Fibroblast of gingiva (primary cell): Measurements from ENCODE around the gene ATP2B3.
A peak's percentile ranks its signal among the peaks of the same experiment; 100 is the strongest.

Source experiments
- DNase-seq: peaks from one replicate; pipeline ENCODE4 v3.0.0-alpha.2; 2011; ENCODE audit warnings: low read depth

ATP2B3 gene

DNA sequence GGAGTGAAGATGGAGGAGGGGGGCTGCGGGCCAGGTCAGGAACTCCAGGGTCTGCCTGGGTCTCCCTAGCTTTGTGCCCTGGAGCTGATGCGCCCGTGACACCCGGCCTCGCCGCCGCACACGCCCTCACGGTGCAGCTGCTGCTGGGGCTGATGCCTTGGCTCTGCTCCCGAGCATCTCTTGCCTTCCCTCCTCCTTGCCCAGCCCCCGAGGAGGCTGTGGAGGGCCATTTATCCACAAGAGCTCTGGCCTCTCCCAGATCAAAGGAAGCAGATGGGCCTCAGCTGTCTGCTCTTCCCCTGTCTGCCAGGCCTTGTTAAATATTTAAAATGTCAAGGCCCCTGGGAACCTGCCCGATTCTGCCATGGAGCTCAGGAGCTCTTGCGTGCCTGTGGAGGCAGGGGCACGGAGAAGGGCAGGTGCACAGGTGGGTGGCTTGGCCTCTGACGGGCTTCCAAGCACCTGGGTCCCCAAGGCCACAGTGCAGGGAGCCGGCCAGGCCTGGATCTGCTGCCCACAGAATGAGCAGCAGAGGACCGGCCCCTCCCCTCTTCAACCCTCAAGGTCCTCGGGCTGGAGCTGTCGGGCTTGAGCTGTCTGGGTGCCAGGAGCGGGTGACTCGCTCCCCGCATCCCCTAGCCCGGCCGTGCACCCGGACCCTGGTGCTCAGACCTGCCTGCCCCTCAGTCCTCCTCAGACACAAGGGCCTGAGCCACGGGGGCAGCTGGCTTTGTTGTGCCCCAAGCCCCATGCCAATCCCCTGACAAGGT lies 20.3 kb downstream of the ATP2B3 start:
- DNase-seq: no peak

DNA sequence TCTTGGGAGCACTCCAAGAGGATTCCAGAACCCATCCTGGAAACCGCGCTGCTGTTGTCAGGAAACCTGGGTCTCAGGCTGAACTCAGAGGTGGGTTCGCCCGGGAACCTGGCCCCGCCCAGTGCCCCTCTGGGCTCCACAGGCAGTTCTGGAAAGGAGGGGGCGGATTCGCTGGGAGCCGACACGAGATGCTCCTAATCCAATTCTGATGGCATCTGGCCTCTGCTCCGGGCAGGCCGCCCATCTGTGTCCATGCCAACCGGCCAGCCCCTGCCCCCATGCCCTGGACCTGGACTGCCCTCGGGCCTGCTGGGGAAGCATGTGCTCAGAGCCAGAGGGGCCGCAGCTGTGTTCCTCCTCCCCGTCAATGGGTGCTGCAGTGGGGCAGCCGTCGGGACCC lies 21.0 kb downstream of the ATP2B3 start:
- DNase-seq: no peak

DNA sequence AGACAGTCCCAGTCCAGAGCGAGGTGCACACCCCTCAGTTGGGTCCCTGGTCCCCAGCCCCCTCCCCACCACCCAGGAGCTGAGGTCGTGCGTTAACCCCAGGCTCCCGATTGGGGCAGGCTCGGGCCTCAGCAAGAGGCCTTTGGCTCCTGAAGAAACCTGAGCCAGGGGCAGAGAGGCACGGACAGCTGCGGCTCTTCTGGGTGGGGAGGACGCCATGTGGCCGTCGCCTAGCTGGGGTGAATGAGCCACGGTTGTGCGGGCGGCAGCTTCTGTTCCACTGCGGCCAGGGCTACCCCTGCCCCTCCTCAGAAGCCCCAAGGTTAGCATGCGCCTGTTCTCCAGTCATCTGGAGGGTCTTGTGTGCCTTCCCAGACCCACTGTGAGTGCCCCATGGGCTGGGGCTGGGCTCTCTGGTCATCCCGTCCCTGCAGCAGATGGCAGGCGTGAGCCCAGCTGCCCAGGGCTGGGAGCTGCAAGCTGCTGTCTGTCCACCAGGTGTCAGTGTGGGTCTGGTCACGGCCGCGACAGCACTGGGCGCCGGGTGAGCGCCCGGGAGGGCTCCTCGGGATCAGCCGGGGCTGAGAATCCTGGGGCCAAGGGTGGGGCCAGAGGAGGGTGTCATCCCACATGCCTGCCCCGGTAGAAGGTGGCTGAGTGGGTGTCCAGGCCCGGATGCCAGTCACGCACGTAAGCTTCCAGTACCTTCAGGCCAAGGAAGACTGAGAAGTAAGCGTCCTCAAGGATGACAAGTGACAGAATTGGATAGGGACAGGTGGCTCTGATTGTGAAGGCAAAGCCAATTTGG lies 21.9 kb downstream of the ATP2B3 start:
- DNase-seq: peak; percentile 37

DNA sequence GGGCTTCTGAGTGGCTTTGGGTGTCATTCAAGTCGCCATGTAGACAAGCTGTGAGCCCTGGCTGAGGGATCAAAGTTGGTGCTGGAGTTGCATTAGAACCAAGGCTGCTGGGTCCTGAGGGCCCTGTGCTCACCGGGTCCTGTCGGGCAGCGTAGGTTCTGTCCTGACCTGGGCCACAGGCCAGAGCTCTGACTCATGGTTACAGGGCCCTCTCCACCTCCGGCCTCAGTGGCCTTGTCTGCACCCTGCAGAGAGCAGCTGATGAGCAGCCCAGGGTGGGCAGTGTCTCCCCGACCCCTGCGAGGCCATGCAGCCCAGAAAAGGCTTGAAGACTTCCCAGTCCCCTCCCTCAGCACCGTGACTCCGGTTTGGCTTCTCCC lies 22.5 kb downstream of the ATP2B3 start:
- DNase-seq: no peak

DNA sequence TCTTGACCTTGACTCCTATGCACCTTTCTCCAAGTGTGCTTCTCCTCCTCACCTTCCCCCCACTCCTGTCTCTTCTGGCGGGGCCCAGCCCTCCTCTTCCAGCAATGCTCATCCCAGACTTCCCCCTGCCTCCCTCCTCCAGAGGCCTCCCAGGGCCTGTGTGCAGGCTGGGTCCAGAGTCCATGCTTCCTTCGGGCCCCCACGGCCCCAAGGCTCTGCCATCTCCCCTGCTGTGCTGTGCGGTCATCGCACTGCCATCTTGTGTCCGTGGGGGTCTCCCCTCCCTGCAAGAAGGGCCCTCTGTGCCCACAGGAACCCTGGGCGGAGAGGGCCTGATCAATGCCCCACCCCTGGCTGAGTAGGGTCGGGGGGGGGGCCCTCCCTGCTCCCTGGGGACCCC lies 27.3 kb downstream of the ATP2B3 start:
- no peak for DNase-seq

DNA sequence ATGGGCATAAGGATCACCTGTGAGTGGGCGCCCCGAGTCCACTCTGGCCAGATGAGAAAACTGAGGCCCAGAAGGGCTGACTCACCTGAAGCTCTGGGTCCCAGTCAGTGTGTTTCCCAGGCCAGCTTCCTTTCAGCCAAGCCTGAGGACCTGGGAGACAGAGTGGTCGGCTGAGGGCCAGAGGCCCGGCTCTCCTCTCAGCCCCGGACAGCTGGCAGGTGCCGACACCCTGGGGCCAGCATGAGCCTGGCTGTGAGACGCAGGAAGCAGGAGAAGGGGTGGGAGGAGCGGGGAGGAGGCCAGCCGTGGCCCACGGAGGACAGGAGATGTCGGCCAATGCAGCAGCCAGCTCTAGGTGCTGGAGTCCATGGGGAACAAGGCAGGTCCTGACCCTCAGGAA lies 28.9 kb downstream of the ATP2B3 start:
- DNase-seq: no peak

DNA sequence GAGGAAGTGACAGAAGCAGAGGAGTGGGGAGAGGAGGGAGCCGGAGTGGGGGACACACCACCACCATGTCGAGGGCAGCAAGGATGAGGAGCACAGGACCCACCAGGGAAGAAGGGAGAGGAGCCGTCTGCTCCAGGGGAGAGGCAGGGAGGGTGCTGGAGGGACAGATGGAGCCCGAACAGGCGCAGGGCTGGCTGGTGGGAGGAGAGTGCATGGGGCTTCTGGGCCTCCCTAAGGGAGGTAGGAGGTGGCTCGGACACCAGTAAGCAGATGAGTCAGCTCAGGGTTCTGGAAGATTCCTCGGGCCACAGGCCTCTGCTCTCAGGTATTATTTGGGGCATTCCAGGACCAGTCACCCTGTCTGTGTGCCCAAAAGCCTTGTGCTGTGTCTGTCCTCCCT lies 29.8 kb downstream of the ATP2B3 start:
- no peak for DNase-seq

DNA sequence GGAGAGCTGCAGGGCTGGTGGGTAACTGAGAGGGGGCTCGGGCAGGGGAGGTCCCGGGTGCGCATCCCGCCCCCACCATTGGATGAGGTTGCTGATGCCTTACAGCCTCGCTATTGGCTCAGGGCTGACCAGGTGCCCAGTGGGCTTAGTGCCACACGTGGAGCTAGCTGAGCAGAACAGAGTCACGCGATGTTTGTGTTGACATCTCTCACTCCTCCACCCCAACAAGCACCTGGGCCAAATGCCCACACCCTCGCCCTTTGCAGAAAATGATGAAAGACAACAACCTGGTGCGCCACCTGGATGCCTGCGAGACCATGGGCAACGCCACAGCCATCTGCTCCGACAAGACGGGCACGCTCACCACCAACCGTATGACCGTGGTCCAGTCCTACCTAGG lies 31.8 kb downstream of the ATP2B3 start:
- no peak for DNase-seq

DNA sequence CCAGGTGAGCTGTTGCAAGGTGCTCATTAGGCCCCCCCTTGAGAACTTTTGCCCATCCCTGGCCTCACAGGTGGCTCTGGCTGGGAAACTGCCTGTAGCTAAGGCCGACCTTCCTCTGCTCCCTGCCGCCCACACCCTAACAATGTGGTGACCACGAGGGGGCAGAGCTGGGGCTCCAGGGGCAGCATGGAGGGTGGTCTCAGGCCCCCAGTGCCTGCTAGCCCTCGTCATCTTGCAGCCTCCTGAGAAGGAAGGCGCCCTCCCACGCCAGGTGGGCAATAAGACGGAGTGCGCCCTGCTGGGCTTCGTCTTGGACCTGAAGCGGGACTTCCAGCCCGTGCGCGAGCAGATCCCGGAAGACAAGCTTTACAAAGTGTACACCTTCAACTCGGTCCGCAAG lies 32.4 kb downstream of the ATP2B3 start:
- DNase-seq: no peak

DNA sequence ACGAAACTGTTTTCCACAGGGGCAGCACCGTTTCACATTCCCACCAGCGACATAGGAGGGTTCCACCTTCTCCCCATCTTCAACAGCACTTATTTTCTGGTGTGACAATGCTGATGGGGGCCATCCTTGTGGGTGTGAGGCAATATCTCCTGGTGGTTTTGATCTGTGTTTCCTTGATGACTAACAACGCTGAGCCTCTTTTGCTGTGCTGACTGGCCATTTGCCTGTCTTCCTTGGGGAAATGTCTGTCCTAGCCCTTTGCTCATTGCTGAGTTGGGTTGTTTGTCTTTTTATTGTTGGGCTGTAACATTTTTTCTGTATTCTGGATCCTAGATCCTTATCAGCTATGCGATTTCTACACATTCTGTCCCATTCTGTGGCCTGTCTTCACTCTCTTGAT lies 33.7 kb downstream of the ATP2B3 start:
- DNase-seq: peak; percentile 1

DNA sequence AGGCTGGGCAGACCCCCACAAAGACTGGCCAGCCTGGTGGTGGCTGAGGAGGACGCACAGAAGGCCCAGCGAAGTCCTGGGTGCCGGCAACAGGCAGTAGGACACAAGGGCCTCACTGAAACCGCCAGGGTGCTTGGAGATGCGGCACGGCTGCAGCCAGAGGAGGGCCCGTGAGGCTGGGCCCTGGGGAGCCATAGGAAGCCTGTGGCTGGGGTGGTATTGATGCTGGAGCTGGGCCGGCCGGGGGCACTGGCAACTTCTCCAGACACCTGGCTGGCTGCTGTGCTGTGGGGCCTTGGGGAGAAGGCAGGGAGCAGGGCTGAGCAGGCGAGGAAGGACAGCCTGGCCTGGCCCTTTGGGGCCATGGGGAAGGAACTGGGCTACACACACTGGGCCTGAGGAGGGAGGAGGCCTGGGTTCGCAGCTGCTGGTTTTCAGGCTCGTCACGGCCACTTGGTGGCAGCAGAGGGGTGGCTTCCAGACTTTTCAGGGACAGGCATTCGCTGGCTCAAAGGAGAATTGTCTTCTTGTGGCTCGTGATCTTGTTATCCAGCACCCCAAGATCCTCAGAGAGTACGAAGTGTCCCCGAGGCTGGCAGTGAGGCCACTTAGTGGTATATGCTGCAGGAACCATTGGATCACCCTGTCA lies 37.2 kb downstream of the ATP2B3 start:
- peak; percentile 16 for DNase-seq

DNA sequence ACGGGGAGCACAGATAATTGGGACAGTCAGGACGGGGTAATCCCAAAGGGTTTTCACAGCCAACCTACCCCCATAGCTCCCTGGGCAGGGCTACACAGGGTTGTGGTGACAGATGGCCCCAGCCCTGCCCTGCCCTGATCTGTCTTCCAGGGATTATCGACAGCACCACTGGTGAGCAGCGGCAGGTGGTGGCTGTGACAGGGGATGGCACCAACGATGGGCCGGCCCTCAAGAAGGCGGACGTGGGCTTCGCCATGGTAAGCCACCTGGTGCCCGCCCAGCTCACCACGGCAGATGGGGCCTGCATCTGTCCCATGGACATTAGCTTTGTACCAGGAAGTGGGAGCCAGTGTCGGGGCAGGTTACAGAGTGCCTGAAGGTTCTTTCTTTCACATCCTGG lies 39.3 kb downstream of the ATP2B3 start:
- DNase-seq: no peak

DNA sequence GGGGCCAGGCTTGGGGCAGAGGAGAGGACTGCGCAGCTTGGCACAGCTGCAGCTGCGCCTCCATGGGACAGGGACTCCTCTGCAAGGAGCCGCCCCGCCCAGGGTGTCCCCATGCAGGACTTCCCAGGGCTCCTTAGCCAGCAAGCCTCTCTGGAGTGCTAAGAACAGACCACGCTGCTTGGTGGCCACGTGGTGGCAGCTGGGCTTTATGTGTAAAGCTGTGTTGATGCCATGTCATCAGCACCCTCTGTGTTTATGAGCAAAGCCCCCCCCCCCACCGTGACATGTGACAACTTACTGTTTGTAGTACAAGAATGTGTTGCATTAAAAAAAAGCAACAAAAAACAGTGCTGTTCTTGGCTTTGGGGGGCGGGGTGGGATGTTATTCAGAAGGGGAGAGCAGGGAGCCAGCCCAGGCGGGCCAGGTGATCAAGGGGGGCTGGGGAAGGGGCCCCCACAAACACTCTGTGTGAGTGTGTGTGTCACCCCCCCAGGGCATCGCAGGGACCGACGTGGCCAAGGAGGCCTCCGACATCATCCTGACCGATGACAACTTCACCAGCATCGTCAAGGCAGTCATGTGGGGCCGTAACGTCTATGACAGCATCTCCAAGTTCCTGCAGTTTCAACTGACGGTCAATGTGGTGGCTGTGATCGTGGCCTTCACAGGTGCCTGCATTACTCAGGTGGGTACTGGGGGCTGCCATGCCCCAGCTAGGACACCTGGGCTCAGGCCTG lies 40.3 kb downstream of the ATP2B3 start:
- no peak for DNase-seq

DNA sequence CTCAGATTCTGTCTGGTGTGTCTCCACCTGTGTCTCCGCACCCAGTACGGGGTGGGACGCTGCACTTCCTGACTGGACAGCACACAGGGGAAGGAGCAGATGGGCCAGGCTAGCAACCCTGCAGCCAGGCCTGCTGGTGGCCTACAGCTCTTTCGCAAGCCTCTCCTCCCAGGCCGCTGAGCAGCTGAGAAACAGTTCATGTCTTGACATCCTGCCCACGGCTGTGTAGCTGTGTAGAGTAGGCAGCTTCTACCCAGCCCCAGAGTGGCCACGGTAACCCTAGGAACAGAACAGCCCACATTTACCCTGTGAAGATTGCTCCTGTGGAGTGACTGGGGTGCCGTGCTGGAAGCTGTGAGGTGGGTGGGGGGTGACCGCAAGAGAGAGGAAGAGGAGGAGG lies 42.6 kb downstream of the ATP2B3 start:
- no peak for DNase-seq

DNA sequence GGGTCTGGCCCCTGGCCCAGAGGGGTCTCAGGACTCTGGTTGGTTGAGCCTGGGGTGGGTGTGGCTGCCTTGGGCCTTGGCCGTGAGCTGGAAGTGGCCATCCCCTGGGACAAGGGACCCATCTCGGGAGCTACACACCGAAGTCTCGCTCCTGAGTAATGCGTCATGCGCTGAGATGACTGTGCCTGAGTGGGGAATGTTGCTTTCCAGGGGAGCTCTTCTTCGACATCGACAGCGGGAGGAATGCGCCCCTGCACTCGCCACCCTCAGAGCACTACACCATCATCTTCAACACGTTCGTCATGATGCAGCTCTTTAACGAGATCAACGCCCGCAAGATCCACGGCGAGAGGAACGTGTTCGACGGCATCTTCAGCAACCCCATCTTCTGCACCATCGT lies 43.0 kb downstream of the ATP2B3 start:
- no peak for DNase-seq

DNA sequence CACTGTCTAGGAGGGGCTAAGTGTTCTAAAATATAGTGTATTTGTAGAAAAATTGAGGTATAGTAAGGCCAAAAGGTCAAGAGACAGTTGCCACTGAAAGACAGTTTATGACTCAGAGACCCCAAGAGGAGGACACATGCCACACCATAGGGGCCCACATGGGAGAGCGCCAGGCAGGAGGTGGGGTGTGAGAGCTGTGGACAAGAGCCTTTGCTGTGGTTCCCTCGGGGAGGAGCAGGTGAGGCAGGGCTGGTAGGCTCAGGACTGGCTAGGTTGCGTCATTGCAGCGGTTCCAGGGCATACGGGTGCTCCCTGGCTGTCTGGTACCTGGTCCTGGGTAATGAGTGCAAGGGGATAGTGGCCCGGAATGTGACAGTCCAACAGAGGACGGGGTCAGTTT lies 43.9 kb downstream of the ATP2B3 start:
- no peak for DNase-seq

DNA sequence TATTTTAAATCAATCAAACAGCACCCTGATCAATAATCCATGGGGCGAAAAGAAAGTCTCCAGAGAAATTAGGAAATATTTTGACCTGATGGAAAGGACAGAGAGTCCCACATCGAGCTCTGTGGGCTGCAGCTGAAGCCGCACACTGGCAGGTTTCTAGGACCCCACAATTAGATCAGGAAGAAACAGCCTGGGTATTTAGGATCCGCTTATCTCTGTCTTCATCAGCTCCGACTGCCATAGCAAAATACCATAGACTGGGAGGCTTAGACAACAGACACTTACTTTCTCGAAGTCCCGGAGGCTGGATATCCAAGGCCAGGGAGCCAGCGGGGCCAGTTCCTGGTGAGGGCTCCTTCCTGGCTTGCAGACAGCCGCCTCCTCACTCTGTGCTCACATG lies 45.1 kb downstream of the ATP2B3 start:
- DNase-seq: no peak

DNA sequence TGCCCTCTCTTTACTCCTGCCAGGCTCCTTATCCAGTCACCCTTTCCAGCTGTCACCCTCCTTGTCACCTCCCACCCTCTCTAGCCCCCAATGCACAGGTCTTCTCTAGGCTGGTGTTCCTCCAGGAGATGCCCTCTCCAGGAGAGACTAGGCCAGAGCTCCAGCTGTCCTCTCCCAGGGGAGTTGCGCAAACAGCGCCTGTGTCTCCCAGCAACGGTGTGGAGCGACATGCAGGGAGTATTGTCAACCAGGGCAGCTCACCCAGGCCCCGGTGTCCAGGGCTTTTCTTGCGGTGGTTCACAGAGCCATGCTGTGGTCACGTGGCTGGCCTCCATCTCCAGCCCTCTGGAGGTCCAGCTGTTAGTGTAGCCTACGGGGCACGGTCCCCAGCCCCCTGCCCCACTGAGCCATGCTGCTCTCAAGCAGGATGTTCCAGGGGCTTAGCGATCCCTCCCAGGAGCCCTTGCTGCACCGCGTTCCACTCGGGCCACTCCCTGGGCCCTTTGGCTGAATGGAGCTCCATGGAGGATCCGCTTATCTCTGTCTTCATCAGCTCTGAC lies 46.7 kb downstream of the ATP2B3 start:
- no peak for DNase-seq

DNA sequence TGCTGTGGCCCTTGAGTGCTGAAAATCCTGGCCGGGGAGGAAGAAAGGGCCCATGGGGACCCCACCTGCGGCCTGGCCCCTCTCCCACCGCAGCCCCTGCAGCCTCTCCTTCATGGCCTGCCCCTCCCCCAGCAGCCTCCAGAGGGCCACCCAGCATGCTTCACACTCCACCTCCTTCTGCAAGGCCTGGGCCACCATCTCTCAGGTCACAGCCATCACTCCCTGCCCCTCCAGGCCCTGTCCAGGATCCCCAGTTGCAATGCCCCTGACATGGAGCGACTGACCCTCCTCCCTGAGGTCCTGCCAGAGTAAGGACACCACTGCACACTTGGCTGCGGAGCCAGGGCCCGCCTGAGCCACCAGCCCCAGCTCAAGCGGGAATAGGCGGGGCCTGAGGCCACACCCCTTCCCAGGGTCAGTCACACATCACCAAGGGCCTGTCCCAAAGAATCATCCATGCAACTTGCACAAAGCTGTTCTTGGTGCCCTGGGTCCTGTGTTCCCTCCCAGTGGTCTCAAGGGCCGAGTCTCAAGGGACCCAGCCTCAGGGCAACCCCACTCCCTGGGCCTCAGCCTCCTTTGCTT lies 48.6 kb downstream of the ATP2B3 start:
- DNase-seq: no peak

DNA sequence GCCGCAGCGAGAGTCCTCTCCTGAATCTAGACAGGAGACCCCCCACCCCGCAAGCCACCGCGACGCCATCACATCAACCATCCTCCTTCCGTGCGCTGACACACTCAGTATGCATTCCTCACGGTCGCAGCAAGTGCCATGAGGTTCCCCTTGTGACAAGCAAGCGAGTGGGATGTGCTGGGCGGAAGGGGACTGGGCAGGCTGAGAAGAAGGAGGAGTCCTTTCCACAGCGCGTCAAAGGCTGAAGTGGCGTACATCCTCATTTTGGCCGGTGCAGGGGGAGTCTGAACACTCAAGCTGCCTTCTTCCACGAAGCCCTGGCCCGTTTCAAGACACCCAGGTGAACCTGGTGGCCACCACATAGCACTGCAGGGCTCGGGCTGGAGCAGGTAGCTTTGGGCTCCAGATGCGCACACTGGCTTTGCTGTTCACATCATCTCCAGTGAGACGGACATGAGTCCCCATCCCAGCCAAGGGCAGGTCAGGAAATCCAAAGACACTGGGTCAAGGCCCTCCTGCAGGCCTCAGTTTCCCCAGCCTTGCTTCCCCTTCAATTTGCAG lies 51.1 kb downstream of the ATP2B3 start:
- DNase-seq: no peak

DNA sequence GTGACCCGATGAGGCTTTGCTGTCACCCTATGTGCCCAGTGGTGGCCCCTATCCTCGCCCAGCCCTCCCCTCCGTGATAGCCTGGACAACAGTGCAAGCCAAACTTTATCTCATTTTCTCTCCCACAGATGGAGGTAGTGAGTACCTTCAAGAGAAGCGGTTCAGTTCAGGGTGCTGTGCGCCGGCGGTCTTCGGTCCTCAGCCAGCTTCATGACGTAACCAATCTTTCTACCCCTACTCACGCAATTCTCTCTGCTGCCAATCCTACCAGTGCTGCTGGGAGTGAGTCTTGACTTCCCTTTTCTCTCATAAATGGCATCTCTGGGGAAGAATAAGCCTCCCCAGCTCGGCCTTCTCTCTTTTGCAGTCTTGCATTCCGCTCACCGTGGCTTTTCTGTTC lies 52.0 kb downstream of the ATP2B3 start:
- DNase-seq: no peak

DNA sequence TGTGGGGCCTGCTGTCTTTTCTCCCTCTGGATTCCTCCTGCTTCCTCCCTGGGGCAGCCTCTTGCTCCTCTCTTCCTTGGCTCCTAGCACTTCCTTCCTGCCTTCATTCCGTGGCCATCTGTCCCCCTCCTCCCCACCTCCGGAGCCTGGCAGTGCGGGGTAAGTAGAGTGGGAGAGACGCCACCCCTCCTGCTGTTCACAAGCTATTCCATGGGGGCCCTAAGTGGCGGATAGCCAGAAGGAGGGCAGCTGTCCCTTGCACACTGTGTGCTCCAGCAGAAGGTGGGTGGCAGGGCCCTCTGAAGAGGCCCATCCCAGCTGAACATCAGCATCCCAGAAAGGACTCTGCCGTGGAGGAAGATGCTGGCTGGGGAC lies 54.1 kb downstream of the ATP2B3 start:
- no peak for DNase-seq
